OCI-LY1 (cell line): ENCODE results near the gene L3MBTL1.

Experiments used
- EZH2 ChIP-seq: fragments of 200-600 bp; sonication (generic), shearing (Covaris generic); IDR thresholded peaks from 2 replicates; pipeline ENCODE4 v1.8.0; 2017; ENCODE audit warnings: borderline replicate concordance, mixed run types, mild to moderate bottlenecking, antibody characterized with exemption, low read length, moderate library complexity, mixed read lengths
- TF ChIP-seq, protein P1 (sequence below): fragments of 200-600 bp; sonication (generic), shearing (Covaris generic); IDR thresholded peaks from 2 replicates; pipeline ENCODE4 v1.5.1; 2017; ENCODE audit warnings: mild to moderate bottlenecking, antibody characterized with exemption, low read length, moderate library complexity, mixed read lengths

DNA sequence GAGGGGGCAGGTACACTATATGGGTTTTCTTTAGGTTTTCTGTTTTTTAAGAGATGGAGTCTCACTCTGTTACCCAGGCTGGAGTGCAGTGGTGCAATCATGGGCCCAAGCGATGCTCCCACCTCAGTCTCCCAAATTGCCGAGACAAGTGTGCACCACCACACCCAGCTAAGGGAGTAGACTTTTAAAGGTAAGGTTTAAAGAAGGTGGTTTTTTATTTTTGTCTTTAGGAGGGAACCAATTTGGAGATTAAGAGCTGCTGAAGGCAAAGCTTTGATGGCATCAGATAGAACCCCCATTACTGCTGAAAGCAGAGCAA, 41.9 kb upstream of the L3MBTL1 start:
- TF ChIP-seq, protein P1, sequence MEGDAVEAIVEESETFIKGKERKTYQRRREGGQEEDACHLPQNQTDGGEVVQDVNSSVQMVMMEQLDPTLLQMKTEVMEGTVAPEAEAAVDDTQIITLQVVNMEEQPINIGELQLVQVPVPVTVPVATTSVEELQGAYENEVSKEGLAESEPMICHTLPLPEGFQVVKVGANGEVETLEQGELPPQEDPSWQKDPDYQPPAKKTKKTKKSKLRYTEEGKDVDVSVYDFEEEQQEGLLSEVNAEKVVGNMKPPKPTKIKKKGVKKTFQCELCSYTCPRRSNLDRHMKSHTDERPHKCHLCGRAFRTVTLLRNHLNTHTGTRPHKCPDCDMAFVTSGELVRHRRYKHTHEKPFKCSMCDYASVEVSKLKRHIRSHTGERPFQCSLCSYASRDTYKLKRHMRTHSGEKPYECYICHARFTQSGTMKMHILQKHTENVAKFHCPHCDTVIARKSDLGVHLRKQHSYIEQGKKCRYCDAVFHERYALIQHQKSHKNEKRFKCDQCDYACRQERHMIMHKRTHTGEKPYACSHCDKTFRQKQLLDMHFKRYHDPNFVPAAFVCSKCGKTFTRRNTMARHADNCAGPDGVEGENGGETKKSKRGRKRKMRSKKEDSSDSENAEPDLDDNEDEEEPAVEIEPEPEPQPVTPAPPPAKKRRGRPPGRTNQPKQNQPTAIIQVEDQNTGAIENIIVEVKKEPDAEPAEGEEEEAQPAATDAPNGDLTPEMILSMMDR, result no peak
- TF ChIP-seq EZH2, result no peak
